ENCODE results near the gene SLC16A4.

The SLC16A4 gene

DNA sequence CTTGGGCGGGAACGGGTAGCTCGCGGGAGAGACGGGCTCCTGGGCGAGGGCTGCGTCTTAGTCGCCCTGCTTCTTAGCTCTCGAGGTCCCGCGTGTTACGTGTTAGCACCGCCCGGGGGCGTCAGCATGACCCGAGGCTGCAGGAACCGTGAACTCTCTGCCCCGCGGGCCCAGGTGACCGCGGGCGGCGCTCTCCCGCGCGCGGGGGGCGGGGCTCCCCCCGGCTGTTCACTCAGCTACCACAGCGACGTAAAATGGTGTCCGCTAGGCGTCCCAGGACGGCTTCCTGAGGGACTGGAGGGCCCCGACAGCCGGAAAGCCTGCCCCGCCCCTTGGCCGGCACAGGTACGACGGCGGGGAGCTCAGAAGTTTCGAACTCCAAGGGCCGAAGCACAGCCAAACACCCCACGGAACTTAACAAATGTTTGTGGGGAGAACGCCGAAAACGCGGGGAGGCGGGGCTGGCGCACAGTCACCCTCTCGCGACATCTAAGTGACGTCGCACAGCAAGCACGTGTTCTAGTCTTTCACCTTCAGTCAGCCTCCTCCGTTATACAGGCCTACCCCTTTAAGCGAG lies 52.4 kb downstream of the SLC16A4 start:
- peak overlapping the region; percentile 92 to 97 for H3K9ac ChIP-seq (ENCODE audit: low read depth in 1 of 2, low read length in 2 of 2)
- H3K27ac ChIP-seq (ENCODE audit: low read depth in 2 of 2, low read length in 2 of 2): peak overlapping the region; percentile 99 to 100
- H3K36me3 ChIP-seq (ENCODE audit: control insufficient read depth in 2 of 2, insufficient read depth in 2 of 2, low read length in 2 of 2): peaks cover 11 to 16% of the 10 kb centered on the region in 2 donors
- H3K9me3 ChIP-seq (ENCODE audit: control insufficient read depth in 2 of 2, low read length in 2 of 2): no peaks in the 10 kb centered on the region
- peaks cover 49% of the 10 kb centered on the region in 2 donors for H3K4me1 ChIP-seq (ENCODE audit: control insufficient read depth in 2 of 2, insufficient read depth in 2 of 2, low read length in 2 of 2)
- no peaks in the 10 kb centered on the region for H3K27me3 ChIP-seq (ENCODE audit: control insufficient read depth in 2 of 2, insufficient read depth in 2 of 2, low read length in 2 of 2)
- peak overlapping the region; percentile 97 to 98 for H3K4me3 ChIP-seq (ENCODE audit: low read length in 2 of 2)

DNA sequence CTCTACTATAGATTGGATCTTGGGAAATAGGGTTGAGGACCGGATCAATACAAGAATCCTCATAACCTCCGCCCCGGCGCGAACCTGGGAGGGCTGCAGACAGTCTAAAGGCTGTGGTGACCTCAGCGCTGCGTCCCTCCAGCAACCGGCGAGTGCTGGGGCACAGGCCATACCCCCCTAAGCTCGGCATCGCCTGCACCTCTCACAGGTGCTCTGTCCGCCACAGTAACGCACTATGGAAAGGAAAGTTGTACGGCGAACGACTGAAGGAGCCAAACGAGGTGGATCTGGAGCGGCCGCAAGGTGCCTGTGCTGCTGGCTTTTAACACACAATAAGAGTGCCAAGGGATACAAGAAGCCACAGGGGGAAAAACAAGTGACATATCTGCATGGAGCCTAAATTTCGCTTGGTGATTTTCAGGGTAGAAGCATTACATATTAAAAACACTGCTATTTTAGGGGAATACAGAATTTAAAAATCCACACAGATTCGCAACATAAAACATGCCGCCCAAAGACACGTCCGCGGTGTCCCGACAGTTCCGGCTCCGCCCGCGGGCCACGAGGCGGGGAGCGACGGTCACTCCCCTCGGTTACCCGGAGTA lies 53.0 kb downstream of the SLC16A4 start:
- no peaks in the 10 kb centered on the region for H3K9me3 ChIP-seq (ENCODE audit: control insufficient read depth in 2 of 2, low read length in 2 of 2)
- H3K4me1 ChIP-seq (ENCODE audit: control insufficient read depth in 2 of 2, insufficient read depth in 2 of 2, low read length in 2 of 2): peaks cover 46 to 47% of the 10 kb centered on the region in 2 donors
- H3K36me3 ChIP-seq (ENCODE audit: control insufficient read depth in 2 of 2, insufficient read depth in 2 of 2, low read length in 2 of 2): peaks cover 11 to 16% of the 10 kb centered on the region in 2 donors
- peak overlapping the region; percentile 99 to 100 for H3K27ac ChIP-seq (ENCODE audit: low read depth in 2 of 2, low read length in 2 of 2)
- H3K27me3 ChIP-seq (ENCODE audit: control insufficient read depth in 2 of 2, insufficient read depth in 2 of 2, low read length in 2 of 2): no peaks in the 10 kb centered on the region
- peak overlapping the region; percentile 97 to 98 for H3K4me3 ChIP-seq (ENCODE audit: low read length in 2 of 2)
- H3K9ac ChIP-seq (ENCODE audit: low read depth in 1 of 2, low read length in 2 of 2): peak overlapping the region; percentile 92 to 97

DNA sequence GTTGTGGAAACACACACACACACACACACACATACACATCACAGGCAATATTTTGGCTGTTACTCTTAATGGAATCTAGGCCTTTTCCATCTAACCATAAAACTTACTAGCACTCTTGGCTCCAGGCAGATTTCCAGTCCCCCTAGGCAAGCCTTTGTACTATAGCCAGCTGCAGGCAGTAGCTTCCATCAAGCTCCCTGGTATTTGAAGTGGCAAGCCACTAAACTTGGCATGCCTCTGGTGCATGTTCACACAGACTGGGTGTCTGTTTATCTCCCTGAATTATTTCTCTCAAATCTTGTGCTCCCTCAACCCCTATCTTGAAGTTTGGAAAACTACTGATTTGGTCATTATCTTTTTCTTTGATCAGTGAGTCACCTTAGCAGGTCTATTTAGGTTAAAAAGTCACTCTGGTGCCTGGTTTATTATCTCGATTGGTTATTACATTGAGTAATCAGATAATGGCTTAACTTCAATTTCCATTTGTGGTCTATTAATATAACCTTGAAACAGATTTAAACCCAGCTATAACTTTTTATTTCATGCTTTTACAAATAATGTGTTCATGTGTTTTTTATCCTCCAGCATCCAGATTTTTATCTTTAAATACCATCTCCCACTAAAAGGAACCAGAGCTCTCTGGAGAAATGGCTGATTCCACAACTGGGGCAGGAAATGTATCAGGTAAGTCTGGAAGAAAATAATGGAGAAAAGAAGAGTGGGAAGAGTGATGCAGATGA lies 54.4 kb downstream of the SLC16A4 start:
- no peaks in the 10 kb centered on the region for H3K9me3 ChIP-seq (ENCODE audit: control insufficient read depth in 2 of 2, low read length in 2 of 2)

GRCh38 chr1:110335265-110335664 lies 55.6 kb downstream of the SLC16A4 start:
- Histone ChIP-seq H3K27me3 (ENCODE audit: control insufficient read depth in 2 of 2, insufficient read depth in 2 of 2, low read length in 2 of 2) (no peaks in the 10 kb centered on the region), H3K36me3 (ENCODE audit: control insufficient read depth in 2 of 2, insufficient read depth in 2 of 2, low read length in 2 of 2) (no peaks in the 10 kb centered on the region), H3K4me1 (ENCODE audit: control insufficient read depth in 2 of 2, insufficient read depth in 2 of 2, low read length in 2 of 2) (peaks cover 22 to 25% of the 10 kb centered on the region in 2 donors), H3K27ac (ENCODE audit: low read depth in 2 of 2, low read length in 2 of 2) (no peak overlapping the region), H3K4me3 (ENCODE audit: low read length in 2 of 2) (no peak overlapping the region), H3K9ac (ENCODE audit: low read depth in 1 of 2, low read length in 2 of 2) (no peak overlapping the region), H3K9me3 (ENCODE audit: control insufficient read depth in 2 of 2, low read length in 2 of 2) (no peaks in the 10 kb centered on the region)

More for the DNA sequence above, 54.4 kb downstream of the SLC16A4 start:
- H3K4me1 ChIP-seq (ENCODE audit: control insufficient read depth in 2 of 2, insufficient read depth in 2 of 2, low read length in 2 of 2): peaks cover 34 to 37% of the 10 kb centered on the region in 2 donors
- peak overlapping the region; percentile 92 to 97 for H3K9ac ChIP-seq (ENCODE audit: low read depth in 1 of 2, low read length in 2 of 2)
- peak overlapping the region; percentile 11 to 100 for H3K27ac ChIP-seq (ENCODE audit: low read depth in 2 of 2, low read length in 2 of 2)
- H3K27me3 ChIP-seq (ENCODE audit: control insufficient read depth in 2 of 2, insufficient read depth in 2 of 2, low read length in 2 of 2): no peaks in the 10 kb centered on the region
- peak overlapping the region in 1 of 2 donors; percentile 97 for H3K4me3 ChIP-seq (ENCODE audit: low read length in 2 of 2)
- peaks cover 8 to 10% of the 10 kb centered on the region in 2 donors for H3K36me3 ChIP-seq (ENCODE audit: control insufficient read depth in 2 of 2, insufficient read depth in 2 of 2, low read length in 2 of 2)

- H3K27me3 ChIP-seq (ENCODE audit: control insufficient read depth in 2 of 2, insufficient read depth in 2 of 2, low read length in 2 of 2): no peaks in the 10 kb centered on the region
- H3K4me3 ChIP-seq (ENCODE audit: low read length in 2 of 2): no peak overlapping the region
- H3K27ac ChIP-seq (ENCODE audit: low read depth in 2 of 2, low read length in 2 of 2): no peak overlapping the region
- H3K36me3 ChIP-seq (ENCODE audit: control insufficient read depth in 2 of 2, insufficient read depth in 2 of 2, low read length in 2 of 2): no peaks in the 10 kb centered on the region
- no peak overlapping the region for H3K9ac ChIP-seq (ENCODE audit: low read depth in 1 of 2, low read length in 2 of 2)
- H3K9me3 ChIP-seq (ENCODE audit: control insufficient read depth in 2 of 2, low read length in 2 of 2): no peaks in the 10 kb centered on the region
- peaks cover 0 to 3% of the 10 kb centered on the region in 2 donors for H3K4me1 ChIP-seq (ENCODE audit: control insufficient read depth in 2 of 2, insufficient read depth in 2 of 2, low read length in 2 of 2)
These were observed 62.1 kb downstream of the SLC16A4 start for GRCh38 chr1:110328700-110329099.

- H3K9ac ChIP-seq (ENCODE audit: low read depth in 1 of 2, low read length in 2 of 2): no peak overlapping the region
- H3K27ac ChIP-seq (ENCODE audit: low read depth in 2 of 2, low read length in 2 of 2): no peak overlapping the region
- no peaks in the 10 kb centered on the region for H3K36me3 ChIP-seq (ENCODE audit: control insufficient read depth in 2 of 2, insufficient read depth in 2 of 2, low read length in 2 of 2)
- no peaks in the 10 kb centered on the region for H3K4me1 ChIP-seq (ENCODE audit: control insufficient read depth in 2 of 2, insufficient read depth in 2 of 2, low read length in 2 of 2)
- no peaks in the 10 kb centered on the region for H3K27me3 ChIP-seq (ENCODE audit: control insufficient read depth in 2 of 2, insufficient read depth in 2 of 2, low read length in 2 of 2)
- no peak overlapping the region for H3K4me3 ChIP-seq (ENCODE audit: low read length in 2 of 2)
- H3K9me3 ChIP-seq (ENCODE audit: control insufficient read depth in 2 of 2, low read length in 2 of 2): no peaks in the 10 kb centered on the region
These were observed 62.6 kb downstream of the SLC16A4 start for GRCh38 chr1:110328274-110328673.

DNA sequence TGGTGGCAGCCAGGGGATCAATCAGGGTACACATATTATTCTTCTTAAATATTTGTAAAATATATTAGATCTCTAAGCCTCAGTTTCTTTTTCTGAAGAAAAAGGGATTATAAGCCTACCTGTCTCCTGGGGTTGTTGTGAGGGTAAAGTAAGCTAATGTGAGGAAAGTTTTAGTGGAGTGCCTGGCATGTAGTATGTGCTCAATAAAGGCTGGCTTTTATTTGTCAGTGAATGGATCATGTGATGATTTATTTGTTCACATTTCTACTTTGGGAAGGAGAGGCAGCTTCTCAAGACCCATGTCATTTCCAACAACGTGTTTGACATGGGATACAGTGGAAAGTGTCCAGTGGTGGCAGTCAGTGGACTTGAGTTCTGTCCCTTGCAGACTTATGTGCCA lies 64.0 kb downstream of the SLC16A4 start:
- H3K36me3 ChIP-seq (ENCODE audit: control insufficient read depth in 2 of 2, insufficient read depth in 2 of 2, low read length in 2 of 2): no peaks in the 10 kb centered on the region
- H3K27me3 ChIP-seq (ENCODE audit: control insufficient read depth in 2 of 2, insufficient read depth in 2 of 2, low read length in 2 of 2): no peaks in the 10 kb centered on the region
- H3K4me3 ChIP-seq (ENCODE audit: low read length in 2 of 2): no peak overlapping the region
- no peak overlapping the region for H3K9ac ChIP-seq (ENCODE audit: low read depth in 1 of 2, low read length in 2 of 2)
- no peaks in the 10 kb centered on the region for H3K4me1 ChIP-seq (ENCODE audit: control insufficient read depth in 2 of 2, insufficient read depth in 2 of 2, low read length in 2 of 2)
- H3K27ac ChIP-seq (ENCODE audit: low read depth in 2 of 2, low read length in 2 of 2): no peak overlapping the region
- no peaks in the 10 kb centered on the region for H3K9me3 ChIP-seq (ENCODE audit: control insufficient read depth in 2 of 2, low read length in 2 of 2)

DNA sequence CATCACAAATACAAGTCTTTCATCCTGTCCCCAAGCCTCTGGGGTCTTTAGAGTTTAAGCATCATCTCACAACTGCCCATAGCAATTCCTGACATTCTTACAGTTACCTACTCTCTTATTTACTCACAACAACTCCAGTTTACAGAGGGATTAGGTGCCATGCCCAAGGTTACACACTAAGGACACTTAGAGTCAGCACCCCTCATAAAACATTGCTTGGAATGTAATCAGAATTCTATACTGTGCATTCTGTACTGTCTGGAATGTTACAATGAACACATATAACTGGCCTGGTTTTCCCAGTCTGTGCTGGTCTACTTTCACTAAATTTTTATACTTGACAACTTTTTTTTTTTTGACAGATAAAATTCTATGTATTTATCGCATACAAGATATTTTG lies 66.2 kb downstream of the SLC16A4 start:
- no peak overlapping the region for H3K9ac ChIP-seq (ENCODE audit: low read depth in 1 of 2, low read length in 2 of 2)
- H3K4me3 ChIP-seq (ENCODE audit: low read length in 2 of 2): no peak overlapping the region
- no peaks in the 10 kb centered on the region for H3K27me3 ChIP-seq (ENCODE audit: control insufficient read depth in 2 of 2, insufficient read depth in 2 of 2, low read length in 2 of 2)
- H3K4me1 ChIP-seq (ENCODE audit: control insufficient read depth in 2 of 2, insufficient read depth in 2 of 2, low read length in 2 of 2): no peaks in the 10 kb centered on the region
- H3K9me3 ChIP-seq (ENCODE audit: control insufficient read depth in 2 of 2, low read length in 2 of 2): no peaks in the 10 kb centered on the region
- H3K36me3 ChIP-seq (ENCODE audit: control insufficient read depth in 2 of 2, insufficient read depth in 2 of 2, low read length in 2 of 2): no peaks in the 10 kb centered on the region
- H3K27ac ChIP-seq (ENCODE audit: low read depth in 2 of 2, low read length in 2 of 2): no peak overlapping the region

GRCh38 chr1:110321846-110322245 lies 69.0 kb downstream of the SLC16A4 start:
- Histone ChIP-seq H3K27ac (ENCODE audit: low read depth in 2 of 2, low read length in 2 of 2) (no peak overlapping the region), H3K9me3 (ENCODE audit: control insufficient read depth in 2 of 2, low read length in 2 of 2) (no peaks in the 10 kb centered on the region)

GRCh38 chr1:110321045-110321444 lies 69.8 kb downstream of the SLC16A4 start:
- Histone ChIP-seq H3K4me1 (ENCODE audit: control insufficient read depth in 2 of 2, insufficient read depth in 2 of 2, low read length in 2 of 2) (no peaks in the 10 kb centered on the region), H3K36me3 (ENCODE audit: control insufficient read depth in 2 of 2, insufficient read depth in 2 of 2, low read length in 2 of 2) (no peaks in the 10 kb centered on the region), H3K9me3 (ENCODE audit: control insufficient read depth in 2 of 2, low read length in 2 of 2) (no peaks in the 10 kb centered on the region), H3K9ac (ENCODE audit: low read depth in 1 of 2, low read length in 2 of 2) (no peak overlapping the region), H3K4me3 (ENCODE audit: low read length in 2 of 2) (no peak overlapping the region), H3K27ac (ENCODE audit: low read depth in 2 of 2, low read length in 2 of 2) (no peak overlapping the region), H3K27me3 (ENCODE audit: control insufficient read depth in 2 of 2, insufficient read depth in 2 of 2, low read length in 2 of 2) (no peaks in the 10 kb centered on the region)

More at GRCh38 chr1:110321846-110322245, 69.0 kb downstream of the SLC16A4 start:
- H3K27me3 ChIP-seq (ENCODE audit: control insufficient read depth in 2 of 2, insufficient read depth in 2 of 2, low read length in 2 of 2): no peaks in the 10 kb centered on the region
- no peaks in the 10 kb centered on the region for H3K36me3 ChIP-seq (ENCODE audit: control insufficient read depth in 2 of 2, insufficient read depth in 2 of 2, low read length in 2 of 2)
- H3K4me1 ChIP-seq (ENCODE audit: control insufficient read depth in 2 of 2, insufficient read depth in 2 of 2, low read length in 2 of 2): no peaks in the 10 kb centered on the region
- H3K4me3 ChIP-seq (ENCODE audit: low read length in 2 of 2): no peak overlapping the region
- no peak overlapping the region for H3K9ac ChIP-seq (ENCODE audit: low read depth in 1 of 2, low read length in 2 of 2)

Measured in mucosa of rectum (tissue), 2 donors.